ENCODE measurements around the gene SETBP1.

The SETBP1 gene

DNA sequence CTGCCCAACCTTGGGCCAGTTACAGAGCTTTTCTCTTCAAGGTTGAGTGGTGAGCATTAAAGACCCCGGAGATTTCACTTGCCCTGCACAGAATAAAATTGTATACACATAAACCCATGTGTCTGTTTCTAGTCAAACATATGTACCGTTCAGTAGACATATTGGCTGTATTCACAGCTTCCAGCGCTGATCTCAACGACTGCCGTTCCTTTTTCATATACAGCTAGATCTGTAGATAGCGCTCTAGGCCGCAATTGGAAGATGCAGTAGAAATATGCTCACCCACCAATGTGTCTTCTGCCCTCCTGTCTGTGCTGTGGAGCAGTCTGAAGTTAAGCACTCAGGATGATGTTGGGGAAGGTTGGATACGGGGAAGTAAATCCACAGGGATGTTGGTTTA, 317.7 kb downstream of the SETBP1 start:
- no peak for DNase-seq

DNA sequence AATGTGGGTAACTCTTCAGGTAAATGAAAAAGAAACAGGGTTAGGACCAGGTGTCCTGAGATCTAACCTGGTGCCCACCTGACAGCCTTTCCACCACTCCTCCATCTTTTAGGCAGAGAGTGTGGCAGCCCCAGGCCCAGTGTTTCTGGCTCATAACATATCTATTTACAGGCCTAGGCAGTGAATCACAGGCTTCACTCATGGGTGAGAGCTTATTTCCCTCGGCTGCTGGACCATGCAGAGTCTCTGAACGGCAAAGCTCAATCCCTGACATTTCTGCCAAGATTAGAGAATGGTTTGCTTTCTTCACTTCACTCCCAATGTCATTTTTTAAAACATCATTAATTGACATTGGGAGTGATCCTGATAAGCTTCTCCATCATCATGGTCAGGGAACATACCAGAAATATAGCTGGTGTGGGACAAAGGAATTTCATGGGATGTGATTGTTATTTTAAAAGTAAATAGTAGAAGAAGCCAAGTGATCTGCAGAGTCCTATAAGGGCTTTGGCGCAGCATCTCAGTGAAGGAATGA, 323.9 kb downstream of the SETBP1 start:
- peak; percentile 28 for DNase-seq

DNA sequence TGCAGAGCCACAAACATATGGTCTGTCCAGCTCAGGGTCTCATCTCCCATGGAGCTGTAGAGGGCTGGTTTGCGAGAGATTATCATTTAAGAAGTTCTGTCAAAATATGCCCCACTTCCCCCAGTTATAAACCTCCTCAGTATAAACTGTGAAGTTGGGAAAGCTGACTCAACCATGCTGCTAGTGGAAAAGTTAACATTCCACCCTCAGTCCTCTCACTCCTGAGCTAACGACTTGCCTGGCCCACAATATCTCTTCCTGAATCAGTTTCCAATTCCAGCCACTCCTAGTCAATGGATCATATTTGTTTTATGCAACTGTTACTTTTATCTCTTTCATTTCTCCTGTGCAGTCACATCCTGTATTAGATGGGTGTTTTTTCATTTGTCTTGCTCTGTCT, 326.2 kb downstream of the SETBP1 start:
- DNase-seq = no peak

DNA sequence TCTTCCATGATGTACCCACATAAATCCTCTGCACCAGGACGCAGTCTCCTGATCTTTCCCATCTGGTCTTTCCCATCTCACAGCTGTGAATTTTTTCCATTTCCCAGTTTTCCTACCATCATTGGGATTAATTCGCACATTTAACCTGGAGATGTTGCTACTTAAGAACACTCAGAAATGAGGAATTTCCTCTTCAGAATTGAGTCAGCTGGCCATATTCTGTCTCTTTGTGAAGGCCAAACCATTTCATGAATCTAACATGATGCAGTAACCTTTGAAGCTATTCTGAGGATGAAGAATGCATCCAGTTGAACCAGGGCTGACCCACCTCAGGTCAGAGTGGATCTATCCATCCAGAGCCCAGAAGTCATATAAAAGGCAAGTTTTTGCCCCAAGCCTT, 326.8 kb downstream of the SETBP1 start:
- no peak for DNase-seq

DNA sequence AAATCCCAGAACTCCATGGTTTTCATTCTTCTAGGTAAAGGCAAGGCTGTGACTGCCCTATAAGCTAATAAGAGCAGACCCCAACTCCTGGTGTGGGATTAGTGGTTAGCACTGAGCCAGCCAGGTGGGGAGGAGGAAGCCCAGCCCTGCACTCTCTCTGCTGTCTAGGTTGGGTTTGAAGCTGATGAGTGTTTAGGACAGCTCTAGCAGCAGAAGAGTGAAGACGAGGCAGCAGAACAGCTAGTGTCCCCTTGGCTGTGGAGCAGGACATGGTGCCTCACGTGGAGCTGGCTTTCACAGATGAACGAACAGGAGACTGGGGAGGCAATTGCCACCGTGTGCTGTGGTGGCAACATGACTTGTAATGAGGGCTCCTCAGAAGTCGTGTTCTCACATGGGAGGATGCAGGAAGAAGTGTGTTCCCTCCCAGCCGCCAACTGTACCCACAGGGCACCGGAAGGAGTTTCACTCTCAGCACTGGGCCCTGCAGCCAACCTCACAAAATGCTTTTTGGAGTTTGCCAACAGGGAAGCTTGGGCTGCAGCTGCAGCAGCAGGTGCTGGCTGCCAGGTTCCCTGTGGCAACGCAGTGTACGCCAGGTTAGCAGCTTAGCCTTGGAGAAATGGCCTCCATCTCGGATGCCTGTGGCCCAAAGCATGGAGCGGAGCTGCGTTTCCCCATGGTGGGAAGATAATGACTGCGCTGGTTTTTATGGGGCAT, 328.2 kb downstream of the SETBP1 start:
- no peak for DNase-seq

DNA sequence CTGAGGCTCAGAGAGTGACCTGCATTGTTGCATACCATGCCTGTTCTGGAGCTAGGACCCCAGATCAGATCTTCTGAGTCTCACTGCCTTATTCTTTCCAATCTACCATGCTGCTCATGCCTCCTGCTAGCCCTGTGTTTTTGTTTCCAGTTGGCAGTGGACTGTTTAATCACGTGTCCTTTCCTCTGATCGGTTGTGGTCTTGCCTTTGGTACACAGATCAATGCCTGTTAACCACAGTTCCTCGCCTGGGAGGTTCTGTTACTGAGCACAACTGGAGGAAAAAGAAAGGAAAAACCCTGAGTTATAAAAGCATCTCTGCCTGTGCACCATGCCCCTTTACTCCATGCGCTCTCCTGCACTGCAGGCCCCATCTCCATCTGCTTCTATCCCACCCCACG, 329.1 kb downstream of the SETBP1 start:
- DNase-seq = no peak

DNA sequence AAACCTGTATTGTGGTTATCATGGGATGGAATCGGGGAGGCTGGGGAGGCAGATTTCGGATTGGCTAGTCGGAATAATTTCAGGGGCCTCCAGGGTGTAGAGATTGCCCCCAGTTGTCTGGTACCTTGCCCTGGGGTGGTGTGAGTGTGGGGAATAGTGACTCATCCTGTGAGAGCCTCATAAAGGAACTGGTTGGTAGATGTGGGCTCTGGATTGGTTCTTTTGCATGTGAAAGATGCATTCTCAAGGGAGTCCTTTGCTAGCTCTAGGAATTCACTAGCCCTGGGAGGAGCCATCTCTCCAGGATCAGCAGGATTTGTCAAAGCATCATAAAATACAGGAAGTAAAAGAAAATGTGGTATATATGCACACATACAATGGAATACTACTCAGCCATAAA, 331.6 kb downstream of the SETBP1 start:
- no peak for DNase-seq

DNA sequence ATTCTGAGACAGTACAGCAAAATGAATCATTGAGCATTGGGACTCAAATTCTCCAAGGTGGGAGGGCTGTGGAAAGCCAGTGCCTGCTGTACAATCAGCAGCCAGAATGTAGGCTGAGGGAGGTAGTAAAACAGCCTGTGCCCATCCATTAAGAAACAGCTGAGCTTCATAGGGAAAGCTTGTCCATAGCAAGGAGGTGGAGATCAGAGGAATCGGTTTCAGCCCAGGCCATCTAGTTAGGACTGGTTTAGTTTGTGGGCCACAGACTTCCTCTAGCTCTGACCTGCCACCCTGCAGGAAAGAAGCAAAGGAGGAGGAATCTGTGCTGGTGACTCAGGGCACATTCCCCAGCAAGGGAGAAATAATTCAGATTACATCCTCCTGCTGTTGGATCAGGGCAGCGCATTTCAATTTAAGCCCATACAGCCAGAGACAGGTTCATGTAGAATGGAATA, 333.4 kb downstream of the SETBP1 start:
- DNase-seq = peak; percentile 74

DNA sequence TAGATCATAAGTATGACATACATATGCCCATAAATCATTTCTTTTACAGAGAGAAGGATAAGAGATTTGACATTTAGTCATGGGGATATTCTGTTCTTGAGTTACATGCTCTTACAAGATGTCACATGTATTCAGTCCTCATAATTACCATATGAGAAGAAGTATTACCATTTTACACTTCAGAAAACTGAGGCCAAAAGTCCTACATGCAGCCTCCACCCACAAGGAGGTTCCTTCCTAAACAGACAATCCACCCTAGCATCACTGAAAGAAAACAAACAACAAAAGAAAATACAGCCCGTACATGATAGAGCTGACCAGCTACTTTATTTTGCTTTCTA, 335.1 kb downstream of the SETBP1 start:
- DNase-seq = no peak

DNA sequence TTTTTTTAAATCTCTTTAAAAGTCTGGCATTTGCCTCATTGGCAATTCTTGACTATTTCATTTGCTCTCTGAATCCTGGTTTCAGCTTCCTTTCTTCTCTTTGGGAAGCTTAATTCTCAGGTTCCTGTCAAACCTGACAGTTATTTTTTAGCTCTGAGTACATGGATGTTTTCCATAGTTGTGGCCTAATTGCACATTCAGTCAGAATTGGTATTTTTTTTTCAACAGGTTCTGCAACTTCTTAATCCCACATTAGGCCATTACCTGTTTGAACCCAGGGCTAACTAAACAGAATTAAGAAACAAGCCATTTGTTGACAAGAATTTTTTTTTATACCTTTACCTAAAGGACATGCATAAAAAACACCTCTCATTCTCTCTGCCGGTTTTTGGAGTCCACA, 338.8 kb downstream of the SETBP1 start:
- DNase-seq = no peak

DNA sequence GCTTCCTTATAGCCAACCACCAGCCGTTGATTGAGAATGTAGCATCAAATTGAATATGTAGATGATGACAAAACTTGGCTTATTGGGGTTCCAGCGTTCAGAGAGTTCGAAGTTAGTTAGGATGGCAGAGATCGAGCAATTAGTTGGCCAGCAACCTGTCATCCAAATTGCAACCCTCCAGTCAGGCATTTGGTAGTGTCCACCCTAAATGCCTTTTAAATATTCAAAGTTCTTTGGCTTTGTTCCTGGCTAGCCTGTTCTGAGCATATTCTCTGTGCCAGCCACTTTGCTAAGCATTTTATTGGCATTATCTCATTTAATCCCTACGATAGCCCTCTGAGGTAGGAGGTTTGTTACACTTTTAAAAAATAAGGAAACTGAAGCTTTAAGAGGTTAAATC, 342.8 kb downstream of the SETBP1 start:
- DNase-seq = no peak

DNA sequence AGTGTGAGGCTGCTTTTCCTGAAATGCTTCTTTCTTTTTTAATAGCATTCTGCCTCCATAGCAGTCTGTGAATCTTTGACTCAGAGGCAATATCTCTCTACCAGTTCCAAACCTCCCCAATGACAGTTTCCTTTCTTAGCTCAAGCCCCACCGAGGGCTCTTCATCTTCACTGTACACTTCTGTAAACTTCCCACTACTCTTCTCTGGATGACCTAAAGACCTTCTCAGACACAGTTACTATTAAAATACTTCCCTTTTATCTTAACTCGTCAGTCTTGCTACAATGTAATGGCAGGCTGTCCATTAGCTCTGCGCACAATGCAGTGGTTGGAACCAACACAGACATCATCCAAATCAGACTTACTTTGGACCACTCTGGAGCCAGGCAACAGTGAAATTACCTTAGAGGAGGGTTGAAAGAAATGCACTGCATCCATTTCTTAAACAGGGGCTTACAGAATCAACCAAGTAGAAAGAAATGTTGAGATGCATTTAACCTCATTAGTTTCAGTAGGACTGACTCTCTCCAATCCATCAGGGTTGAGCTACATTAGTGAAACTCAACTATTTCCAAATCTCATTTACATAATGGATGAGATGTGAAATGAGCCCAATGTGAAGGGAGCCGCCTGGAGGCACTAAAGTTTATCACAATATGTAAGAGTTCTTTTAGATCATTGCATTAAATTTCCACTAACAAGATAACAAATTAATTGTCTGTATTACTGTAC, 343.8 kb downstream of the SETBP1 start:
- DNase-seq = no peak

DNA sequence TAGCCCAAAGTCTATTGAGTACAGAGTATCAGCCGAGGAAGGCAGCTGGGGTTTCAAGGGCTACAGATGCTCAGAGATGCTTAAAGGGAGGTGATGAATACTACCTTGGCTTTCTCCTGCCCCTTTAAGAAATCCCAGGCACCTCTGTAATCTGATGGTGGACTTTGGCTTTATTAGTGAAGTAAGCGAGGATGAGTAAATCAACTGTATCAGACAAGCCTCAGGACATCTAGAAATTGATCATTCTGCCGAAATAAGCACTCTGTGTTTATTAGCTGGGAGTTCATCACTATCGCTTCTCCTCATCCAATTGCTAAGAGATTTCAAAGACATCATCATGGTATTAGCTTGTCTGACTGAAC, 344.4 kb downstream of the SETBP1 start:
- no peak for DNase-seq

DNA sequence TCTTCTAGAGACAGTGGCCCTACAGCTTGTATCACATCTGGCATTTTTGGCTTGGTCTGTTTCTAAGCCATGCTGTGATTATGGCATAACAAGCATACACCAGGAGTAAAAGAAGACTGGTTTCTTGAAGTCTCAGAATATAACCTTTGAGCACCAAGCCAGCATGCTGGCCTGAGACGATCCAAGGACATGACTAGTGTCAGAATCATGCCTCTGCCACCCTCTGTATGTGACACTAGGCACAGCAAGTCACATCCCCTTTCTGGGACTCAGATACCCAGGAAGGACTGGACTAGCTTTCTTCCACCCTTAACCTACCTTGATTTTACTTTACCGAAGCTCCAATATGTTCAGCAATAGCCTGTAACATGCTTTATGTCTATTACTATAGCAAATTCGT, 345.5 kb downstream of the SETBP1 start:
- DNase-seq = no peak

DNA sequence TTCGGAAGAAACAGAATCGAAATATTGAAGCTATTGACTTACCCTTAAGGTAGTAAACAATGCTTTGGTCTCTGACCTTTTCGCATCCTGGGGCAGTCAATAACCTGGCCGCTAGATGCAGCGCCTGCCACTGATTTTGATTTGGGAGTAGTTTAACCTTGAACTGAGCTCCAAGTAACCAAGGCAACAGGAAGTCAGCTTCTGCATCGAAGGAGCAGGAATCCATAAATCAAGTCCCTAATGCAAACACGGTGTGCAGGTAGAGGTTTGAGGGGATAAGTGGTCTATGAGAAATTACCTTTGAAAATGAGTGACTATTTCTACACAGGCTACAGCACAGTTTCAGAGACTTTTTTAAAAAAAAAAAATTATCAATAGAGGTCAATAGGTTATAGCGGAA, 353.5 kb downstream of the SETBP1 start:
- no peak for DNase-seq

DNA sequence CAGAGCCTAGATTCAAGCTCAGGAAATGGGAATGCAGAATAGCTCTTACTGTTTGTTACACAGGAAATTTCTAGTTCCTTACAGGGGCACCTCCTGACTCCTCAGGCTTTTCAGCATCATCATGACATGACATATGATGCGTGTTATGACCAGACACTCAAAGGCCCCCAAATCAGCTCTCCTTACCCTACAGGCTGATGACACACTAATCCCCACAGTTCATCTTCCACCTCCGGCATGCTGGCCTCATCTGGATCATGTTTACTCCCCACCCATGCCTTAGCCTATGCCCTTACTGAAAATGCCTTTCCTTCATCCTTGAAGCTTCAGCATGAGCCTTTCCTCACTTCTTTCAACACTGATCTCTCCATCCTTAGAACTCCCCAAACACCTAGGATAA, 356.9 kb downstream of the SETBP1 start:
- DNase-seq = no peak

DNA sequence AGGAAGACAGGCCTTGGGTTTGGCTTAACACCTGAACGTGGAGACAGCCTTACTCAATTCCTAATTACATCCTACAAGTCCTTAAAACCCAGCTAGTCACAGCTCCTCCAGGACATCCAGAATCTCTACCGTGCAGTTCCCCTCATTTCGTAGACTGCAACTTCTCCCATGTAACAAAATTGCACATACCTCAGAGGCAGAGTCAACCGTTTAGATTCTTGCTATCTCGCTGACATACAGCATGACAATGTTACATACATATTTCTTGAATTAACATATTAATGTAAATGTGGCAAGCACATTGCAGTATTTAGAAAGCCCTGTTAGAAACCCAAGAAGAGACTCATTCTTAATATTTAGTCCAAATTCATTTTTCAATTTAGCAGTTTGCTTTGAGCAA, 358.7 kb downstream of the SETBP1 start:
- no peak for DNase-seq

DNA sequence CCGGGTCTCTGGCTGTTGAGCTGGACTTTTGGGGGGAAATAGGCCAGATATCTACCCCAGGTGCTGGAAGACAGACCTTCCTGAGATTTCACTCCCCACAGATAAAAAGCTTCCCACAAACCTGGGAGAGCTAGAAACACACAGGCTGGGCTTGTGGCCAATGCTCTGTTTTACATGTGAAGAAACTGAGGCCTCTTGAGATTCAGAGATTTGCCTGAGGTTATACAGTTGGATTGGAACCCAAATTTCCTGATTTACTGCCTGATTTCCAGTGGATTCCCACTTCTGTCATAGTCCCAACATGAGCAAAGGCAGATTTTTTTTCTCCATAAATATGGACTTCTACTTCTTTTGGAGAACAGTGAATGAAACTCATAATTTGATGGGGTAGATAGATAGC, 360.2 kb downstream of the SETBP1 start:
- no peak for DNase-seq

DNA sequence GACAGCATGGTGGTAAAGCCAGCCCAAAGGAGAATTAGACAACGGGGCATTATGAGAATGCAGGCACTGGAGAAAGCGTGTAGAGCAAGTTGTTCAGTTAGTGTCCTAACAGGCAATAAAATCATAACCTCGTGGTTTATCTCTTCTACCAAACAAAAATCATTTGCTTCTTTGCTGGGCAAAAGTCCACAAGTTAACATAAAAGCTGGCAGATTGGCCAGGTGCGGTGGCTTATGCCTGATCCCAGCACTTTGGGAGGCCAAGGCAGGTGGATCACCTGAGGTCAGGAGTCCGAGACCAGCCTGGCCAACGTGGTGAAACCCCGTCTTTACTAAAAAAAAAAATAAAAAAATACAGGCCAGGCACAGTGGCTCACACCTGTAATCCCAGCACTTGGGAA, 364.1 kb downstream of the SETBP1 start:
- DNase-seq = no peak

DNA sequence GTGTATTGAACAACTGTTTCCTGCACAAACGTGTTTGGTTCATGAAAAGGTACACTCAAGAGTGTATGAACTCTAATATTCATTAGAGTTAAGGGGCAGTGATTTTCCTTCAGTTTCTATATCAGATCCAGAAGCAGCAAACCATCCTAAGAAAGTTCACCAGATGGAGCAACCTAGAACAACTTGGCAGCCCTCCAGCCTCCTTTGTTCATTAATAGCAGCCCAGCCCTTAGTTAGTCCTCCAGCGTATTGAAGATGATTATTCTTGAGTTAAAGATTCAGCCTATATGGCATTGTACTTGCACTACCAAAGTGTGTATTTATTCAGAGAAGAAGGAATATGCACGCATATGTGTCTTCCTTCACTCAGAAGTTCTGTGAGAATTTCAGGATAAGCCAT, 365.5 kb downstream of the SETBP1 start:
- DNase-seq = no peak

DNA sequence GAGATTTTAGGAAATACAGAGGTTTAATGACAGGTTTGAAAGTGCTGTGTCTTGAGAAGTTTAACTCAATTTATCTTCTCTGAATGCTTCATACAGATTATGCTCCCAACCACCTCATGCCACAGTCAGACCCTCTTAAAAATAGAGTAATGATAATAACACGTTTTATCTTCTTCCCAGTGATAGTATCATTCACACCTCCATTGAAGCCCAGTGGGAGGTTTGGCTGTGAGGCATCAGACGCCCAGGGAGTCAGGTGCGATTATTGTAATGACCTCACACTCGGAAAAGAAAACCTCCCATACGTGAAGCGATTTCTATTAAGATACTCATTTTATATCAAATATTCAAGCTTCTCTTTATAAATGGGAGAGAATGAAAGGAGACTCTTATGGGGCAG, 366.3 kb downstream of the SETBP1 start:
- DNase-seq = no peak

DNA sequence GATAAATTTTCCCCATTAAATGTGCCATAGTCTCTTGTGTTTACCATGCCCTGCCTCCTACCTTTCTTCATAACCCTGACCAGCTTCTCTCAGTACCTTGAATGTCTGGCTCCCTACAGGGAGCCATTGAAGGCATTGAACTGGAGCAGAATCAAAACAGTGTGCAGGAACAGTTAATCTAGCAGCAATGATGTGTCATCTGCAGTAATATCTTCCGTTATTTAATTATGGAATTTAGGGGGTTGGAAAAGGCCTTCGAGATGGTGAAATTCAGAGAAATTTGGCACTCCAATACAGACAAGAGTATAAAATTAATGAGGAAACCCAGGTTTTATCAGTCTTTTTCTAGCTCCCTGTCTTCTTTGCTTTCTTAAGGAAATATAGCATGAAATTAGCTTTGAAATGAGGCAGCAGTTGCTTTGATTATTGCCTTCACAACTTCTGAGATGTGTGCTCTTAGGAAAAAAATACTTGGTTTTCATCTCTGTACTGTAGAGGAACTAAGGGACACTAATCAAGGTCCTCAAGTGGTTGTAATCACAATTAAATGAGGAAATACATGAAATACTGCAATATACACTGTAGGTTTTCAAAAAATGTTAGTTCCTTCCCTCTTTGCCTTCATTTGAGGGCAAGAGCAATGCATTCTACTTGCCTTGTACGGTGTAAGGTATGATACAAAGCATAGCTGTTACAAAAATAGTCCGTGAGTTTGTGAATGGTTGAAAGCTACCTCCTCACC, 369.1 kb downstream of the SETBP1 start:
- DNase-seq = no peak

DNA sequence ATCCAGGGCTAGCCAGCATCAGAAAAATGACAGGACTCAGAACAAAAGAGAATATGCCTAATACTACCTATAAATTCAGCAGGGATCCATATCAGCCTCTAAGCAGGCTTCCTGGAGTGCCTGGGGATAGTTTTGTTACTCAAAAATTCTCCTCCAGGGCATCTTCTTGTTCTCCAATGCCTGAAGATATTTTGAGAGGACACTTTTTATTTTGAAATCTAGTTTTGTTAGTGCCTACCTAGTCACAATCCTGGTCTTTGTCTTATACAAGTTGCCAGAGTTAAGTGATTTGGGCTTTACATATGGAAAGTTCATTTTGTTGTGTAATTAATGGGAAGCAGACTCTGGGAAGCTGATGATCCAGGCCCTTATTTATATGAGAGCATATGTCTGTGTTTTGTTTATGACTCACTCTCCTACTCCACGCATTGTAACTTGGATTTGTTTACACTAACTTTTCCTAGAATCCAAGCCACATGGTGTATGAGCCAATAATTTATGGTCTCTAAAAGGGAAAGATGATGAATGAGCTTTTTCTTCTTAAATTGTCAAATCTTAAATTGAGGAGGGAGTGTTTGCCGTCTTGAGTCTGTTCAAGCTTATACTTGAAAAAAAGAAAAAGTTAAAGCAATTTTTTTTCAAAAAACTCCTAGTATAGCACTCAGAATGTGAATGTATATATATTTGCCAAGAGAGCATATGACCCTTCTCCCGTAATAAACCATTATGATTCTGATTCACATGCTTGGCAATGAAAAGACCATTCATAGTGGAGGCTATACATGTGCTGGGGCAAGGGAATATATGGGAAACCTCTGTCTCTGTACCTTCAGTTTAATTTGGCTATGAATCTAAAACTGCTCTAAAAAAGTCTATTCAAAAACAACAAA, 370.3 kb downstream of the SETBP1 start:
- DNase-seq = peak; percentile 75

Measured in amniotic stem cell (primary cell).